Epithelial cell of proximal tubule (primary cell): ENCODE data around the gene MED13. TPM values are rescaled to one million over a fixed set of nuclear protein-coding genes. Genes with fewer than 3 reads are reported as not detected.

ENCODE experiments used
- DNase-seq: peaks from one replicate; pipeline ENCODE4 v3.0.0-alpha.2; 2011; ENCODE audit warnings: low read depth
- H3K4me3 ChIP-seq: 2 replicates; pipeline ENCODE4 v1.5.1; 2011; ENCODE audit warnings: low read depth, mild to moderate bottlenecking, low read length
- CTCF ChIP-seq: conservative IDR thresholded peaks from 2 replicates; pipeline ENCODE4 v1.5.1; 2012; ENCODE audit warnings: low read depth, mild to moderate bottlenecking, low read length
- total RNA-seq: library from RNA; depleted of rRNA; stranded (reverse); fragments of >200 nt; gene quantifications from 2 replicates; pipeline ENCODE4 v1.2.3, GENCODE V29; 2015

MED13 gene
- total RNA-seq, 1 donor from 2014 or later: 21.1 TPM

- TF ChIP-seq CTCF: no peak
- no peak for DNase-seq
- H3K4me3 ChIP-seq: no peak overlapping the region
Observed at GRCh38 chr17:62090868-62091267, 25.8 kb upstream of the MED13 start.

- no peak for TF ChIP-seq CTCF
- DNase-seq: no peak
- H3K4me3 ChIP-seq: no peak overlapping the region
Observed at GRCh38 chr17:62090021-62090824, 25.1 kb upstream of the MED13 start.

GRCh38 chr17:62089334-62089733 lies 24.3 kb upstream of the MED13 start:
- no peak overlapping the region for H3K4me3 ChIP-seq
- DNase-seq: no peak
- TF ChIP-seq CTCF: no peak

- DNase-seq: no peak
- TF ChIP-seq CTCF: no peak
- no peak overlapping the region for H3K4me3 ChIP-seq
Observed at GRCh38 chr17:62086737-62087136, 21.7 kb upstream of the MED13 start.

GRCh38 chr17:62085511-62086408 lies 20.7 kb upstream of the MED13 start:
- no peak for TF ChIP-seq CTCF
- no peak overlapping the region for H3K4me3 ChIP-seq
- DNase-seq: no peak

GRCh38 chr17:62084585-62084984 lies 19.5 kb upstream of the MED13 start:
- H3K4me3 ChIP-seq: no peak overlapping the region
- TF ChIP-seq CTCF: no peak
- no peak for DNase-seq
